Epithelial cell of prostate (primary cell): ENCODE results near the gene OSBPL1A.
A peak's percentile ranks its signal among the peaks of the same experiment; 100 is the strongest.
"Not testable (repeated sequence)": the region's sequence is repeated elsewhere in the genome, so short reads cannot be mapped to it uniquely, and the experiment has no call there.

Experiments used
- DNase-seq: peaks from one replicate; pipeline ENCODE4 v3.0.0-alpha.2; 2011; ENCODE audit warnings: low read depth, low spot score
- H3K27ac ChIP-seq: fragments of 450-650 bp; 2 replicates; pipeline ENCODE4 v1.5.1; 2017; ENCODE audit warnings: mild to moderate bottlenecking

The OSBPL1A gene

DNA sequence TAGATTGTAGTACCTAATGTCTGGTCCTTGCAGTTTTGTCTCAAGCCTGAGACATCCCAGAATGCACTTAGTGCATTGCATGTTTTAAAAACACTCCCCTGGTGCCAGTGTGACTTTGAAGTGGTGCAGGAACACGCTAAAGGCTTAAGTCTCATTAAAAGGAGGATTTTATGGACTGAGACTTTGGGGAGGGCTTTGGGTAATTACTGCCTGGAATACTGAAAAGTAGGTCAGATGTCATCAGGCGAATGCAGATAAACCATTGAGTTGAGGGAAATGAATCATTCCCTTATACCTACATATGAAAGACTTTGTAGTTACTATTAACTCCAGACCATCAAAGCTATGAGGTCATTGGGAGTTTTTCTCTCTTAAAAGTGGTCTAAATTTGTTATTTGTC is 3.0 kb upstream of the OSBPL1A start:
- no peak overlapping the region for H3K27ac ChIP-seq
- DNase-seq, result no peak

DNA sequence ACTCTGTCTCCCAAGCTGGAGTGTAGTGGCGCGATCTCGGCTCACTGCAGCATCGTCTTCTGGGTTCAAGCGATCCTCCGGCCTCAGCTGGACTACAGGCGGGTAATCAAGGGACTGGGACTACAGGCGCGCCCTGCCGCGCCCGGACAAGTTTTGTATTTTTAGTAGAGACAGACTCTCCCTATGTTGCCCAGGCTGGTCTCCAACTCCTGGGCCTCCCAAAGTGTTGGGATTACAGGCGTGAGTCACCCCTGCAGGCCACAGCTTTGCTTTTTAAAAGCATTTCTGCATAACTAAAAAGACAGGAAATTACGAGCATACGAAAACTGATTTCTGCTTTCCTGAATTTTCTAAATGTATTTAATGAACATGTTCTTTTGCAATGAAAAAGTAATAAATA is 916 bp upstream of the OSBPL1A start:
- H3K27ac ChIP-seq, result peak overlapping the region; percentile 37
- no peak for DNase-seq

DNA sequence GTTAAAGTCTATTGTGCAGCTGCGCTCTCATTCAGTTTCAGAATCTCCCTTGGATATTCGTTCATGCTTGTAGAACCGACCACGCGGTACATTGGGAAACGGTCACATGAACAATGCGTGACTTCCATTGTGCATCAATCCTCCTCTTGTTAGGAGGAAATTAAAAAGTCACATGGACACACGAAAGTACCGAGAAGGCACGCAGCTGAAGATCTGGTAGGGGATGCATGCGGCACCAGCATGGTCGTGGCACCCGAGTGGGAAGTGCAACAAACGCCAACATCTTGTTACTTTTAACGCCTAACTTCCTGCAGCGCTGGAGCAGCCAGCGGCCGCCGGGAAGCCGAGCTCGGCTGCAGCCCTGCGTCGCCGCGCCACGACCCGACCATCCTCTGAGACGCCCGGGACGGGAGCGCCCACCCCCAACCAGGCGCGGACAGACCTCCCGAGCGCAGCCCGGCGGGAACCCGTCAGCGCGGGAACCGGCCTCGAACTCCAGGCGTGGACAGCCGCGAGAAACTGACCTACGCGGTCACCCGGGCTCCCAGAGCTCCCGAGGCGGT is 412 bp downstream of the OSBPL1A start:
- H3K27ac ChIP-seq, result peak overlapping the region; percentile 37
- DNase-seq, result no peak

DNA sequence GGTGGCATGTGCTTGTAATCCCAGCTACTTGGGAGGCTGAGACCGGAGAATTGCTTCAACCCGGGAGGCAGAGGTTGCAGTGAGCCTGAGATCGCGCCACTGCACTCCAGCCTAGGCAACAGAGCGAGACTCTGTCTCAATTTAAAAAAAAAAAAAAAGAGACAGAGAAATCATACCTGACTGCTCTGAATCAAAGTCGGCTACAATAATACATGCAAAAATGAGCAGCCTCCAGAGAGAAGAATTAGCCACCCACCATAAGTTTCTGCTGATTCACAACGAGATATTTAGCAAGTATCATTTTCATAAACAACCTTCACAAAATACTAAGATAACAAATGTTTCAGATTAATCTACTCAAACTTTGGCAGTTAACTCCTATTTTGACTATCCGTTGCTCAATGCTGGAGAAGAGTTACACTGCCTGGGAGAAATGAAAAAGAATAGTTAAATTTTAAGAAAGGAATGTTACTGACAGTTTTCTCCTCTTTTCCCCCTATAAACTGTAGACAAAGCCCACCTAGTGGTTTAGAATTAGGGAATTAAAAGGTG is 1.5 kb downstream of the OSBPL1A start:
- DNase-seq, result no peak
- H3K27ac ChIP-seq, result no peak overlapping the region

DNA sequence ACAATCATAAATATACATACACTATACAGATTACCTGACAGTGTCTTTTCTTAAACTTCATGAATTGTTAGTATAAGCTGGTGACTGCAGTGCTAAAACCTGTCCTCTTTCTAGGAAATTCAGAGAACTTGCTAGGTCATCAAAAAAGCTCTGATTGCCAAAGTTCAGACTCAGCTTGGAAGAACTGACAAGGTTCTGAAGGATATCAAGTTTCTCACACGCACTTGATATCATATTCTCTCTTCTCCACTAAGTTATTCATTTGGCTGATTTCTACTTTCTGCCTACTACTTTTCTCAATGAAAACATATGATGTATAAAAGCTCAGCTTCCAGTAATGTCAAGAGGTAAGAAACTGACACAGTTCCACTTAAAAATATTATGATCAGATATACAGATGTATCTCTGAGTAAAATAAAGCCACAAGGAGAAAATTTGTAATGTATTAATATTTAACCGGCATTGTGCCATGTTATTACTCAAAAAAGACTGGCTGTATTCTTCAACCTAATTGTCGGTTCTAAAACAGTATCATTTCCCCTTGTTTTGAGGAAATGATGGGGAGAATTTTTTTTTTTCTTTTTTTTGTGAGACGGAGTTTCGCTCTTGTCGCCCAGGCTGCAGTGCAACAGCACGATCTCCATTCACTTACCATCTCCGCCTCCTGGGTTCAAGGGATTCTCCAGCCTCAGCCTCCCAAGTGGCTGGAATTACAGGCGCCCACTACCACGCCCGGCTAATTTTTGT is 2.4 kb downstream of the OSBPL1A start:
- DNase-seq, result no peak
- no peak overlapping the region for H3K27ac ChIP-seq

DNA sequence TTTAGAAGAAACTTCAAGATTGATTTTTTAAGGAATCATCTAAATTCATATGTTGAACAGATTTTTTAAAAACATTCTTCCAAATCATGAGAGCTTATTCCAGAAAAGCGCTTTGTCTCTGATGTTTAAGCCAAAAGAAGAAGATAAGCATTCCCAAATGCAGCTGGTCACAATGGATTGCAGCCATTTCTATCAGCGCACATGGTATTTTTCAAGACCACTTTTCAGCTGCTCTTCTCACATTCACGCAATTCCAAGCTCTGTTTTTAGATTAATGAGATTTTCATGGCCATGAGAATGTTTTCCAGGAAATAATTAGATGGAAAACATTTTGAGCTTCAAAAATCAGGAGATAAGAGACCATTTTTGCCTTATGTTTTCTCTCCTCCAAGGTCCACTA is 8.7 kb downstream of the OSBPL1A start:
- H3K27ac ChIP-seq, result no peak overlapping the region
- no peak for DNase-seq

DNA sequence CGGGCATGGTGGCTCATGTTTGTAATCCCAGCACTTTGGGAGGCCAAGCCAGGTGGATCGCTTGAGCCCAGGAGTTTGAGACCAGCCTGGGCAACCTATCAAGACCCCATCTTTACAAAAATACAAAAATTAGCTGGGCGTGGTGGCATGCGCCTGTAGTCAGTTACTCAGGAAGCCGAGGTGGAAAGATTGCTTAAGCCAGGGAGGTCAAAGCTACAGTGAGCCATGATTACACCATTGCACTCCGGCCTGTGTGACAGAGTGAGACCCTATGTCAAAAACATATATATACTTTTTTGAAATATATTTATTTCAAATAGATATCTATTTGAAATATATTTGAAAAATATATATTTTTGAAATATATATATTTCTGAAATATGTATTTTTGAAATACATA is 10.9 kb downstream of the OSBPL1A start:
- no peak for DNase-seq
- no peak overlapping the region for H3K27ac ChIP-seq

DNA sequence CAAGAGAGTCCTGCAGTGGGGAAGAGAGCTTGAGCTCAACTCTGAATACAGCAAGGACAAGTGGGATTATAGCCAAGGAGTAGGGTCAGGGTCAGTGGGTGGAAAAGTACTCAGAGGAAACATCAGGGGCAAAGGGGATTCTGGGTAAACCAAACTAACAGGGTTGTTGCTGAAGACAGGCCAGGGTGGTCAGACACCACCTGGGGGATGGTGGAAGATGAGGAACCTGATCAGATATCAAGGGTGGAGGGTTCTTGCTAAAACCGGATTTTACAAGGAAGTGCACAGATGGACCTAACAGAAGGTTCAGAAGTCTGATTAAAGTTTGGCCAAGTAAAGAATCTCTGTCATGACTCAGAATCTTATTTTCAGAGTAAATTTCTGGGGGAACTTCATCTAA is 16.5 kb downstream of the OSBPL1A start:
- H3K27ac ChIP-seq, result no peak overlapping the region
- no peak for DNase-seq

DNA sequence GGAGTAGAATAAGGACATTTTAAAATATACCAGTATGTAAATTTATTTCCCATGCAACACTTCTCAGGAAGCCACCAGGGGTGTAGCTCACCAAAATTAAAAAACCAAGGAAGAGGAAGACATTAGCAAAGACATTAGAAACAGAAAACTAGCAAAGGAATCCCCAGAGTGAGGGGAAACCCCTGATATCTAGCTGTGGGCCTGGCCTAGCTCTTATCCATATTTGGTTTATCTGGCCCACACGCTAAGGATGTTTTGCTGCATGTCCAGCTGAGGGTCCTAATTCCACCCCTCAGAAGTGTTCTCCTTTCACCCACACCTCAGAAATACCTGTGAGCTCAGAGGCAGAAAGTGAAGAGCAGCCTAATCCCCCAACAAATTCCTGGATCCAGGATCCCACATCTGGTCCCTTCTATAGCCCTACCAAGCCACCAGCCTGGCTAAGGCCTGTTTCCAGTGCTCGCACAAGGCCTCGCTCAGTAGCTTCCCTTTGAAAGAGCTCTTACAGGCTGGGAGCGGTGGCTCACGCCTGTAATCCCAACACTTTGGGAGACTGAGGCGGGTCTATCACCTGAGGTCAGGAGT is 17.4 kb downstream of the OSBPL1A start:
- DNase-seq, result no peak
- no peak overlapping the region for H3K27ac ChIP-seq

DNA sequence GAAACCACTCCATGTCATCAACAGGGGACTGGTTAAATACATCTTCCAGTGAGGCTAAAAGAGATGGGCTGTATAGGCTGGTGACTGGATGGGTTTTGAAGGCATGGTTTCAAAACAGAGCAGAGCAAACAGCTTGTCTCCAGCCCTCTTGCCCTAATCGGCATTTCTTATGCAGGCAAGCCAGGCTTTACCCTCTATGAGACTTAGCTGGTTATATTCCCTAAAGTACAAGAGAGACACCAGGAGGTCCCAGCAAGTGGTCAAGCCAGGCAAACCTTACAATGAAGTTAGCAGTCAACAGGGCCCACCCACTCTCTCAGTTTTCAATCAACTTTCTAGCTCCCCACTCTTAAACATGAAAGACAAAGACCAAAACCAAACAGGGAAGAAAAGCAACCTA is 19.0 kb downstream of the OSBPL1A start:
- no peak overlapping the region for H3K27ac ChIP-seq
- no peak for DNase-seq

DNA sequence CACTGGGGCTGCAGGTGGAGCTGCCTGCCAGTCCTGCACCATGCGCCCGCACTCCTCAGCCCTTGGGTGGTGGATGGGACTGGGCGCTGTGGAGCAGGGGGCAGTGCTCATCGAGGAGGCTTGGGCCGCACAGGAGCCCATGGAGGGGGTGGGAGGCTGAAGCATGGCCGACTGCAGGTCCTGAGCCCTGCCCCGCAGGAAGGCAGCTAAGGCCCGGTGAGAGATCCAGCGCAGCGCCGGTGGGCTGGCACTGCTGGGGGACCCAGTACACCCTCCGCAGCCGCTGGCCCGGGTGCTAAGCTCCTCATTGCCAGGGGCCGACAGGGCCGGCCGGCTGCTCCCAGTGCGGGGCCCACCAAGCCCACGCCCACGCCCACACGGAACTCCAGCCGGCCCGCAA is 21.1 kb downstream of the OSBPL1A start:
- H3K27ac ChIP-seq, DNase-seq: not testable (repeated sequence)

DNA sequence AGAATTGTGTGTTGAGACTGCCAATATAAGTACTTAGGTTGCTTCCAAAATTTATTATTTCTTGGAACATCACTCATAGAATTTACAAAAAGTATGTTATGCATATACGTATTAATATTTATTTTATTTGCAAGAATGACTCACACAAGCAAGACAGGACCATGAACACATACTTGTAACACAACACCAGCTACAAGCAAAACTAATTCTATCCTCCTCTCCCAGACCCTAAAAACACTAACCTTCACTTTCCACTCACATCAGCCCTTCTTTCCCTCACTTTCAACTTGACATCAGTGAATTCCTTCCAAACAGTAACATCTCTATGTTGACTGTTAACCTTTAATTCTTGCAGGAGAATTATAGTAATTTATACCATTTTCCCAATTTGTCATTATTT is 24.3 kb downstream of the OSBPL1A start:
- no peak for DNase-seq
- no peak overlapping the region for H3K27ac ChIP-seq

DNA sequence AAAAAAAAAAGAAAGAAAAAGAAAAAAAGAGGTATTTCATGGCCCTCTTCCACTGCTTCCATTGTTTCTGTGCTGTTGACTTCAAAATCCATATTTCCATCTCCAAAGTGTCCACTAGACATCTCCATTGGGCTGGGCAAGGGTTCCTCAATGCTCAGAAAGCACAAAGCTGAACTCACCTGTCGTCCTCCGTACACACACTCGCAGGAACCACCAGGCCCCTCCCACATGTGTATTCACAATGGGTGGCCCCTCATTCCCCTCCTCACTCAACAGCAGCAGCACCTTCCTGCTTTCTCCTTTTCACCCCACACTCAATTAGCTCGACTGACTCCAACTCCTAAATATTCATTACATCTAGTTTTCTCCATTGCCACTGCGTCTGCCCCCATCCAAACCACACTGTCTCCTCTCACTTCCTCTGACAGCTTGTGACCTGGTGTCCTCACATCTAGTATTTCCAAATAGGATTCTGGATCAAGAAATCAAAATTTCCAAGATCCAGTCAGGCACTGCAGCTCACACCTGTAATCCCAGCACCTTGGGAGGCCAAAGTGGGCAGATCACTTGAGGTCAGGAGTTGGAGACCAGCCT is 25.2 kb downstream of the OSBPL1A start:
- no peak overlapping the region for H3K27ac ChIP-seq
- DNase-seq, result no peak

DNA sequence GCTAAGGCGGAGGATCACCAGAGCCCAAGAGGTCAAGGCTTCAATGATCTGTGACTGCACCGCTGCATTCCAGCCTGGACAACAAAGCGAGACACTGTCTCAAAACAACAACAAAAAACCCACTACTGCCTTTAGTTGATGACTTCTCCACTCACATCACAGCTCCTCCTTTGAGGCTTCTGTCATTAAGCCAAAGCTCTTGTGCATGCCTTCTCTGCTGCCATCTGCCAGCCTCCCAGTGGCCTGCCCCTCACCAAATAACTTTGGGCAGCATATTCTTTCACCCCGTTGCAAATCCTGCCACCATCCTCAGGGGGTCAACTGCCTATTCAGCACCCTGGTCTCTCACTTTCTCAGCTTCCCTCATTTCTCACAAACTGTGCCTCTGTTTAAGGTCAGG is 27.5 kb downstream of the OSBPL1A start:
- DNase-seq, result no peak
- H3K27ac ChIP-seq, result no peak overlapping the region

DNA sequence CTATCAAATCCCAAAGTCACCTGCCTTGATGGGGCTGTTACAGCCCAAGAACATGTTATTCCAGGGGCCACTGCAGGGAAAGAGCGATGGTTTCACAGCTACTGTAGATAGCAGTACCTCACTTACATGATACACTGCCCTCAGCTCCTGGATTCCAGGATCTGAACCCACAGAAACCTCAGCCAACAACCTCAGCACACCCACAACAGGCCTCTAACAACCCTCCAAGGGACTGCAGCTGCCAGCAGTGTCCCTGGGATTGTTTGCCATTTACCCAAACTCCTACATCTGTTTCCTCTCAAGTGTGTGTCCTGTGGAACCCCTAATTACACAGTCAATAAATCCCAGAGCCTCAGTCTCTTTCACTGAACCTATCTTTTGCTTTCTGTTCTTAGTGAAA is 28.2 kb downstream of the OSBPL1A start:
- H3K27ac ChIP-seq, result peak overlapping the region; percentile 56
- no peak for DNase-seq

DNA sequence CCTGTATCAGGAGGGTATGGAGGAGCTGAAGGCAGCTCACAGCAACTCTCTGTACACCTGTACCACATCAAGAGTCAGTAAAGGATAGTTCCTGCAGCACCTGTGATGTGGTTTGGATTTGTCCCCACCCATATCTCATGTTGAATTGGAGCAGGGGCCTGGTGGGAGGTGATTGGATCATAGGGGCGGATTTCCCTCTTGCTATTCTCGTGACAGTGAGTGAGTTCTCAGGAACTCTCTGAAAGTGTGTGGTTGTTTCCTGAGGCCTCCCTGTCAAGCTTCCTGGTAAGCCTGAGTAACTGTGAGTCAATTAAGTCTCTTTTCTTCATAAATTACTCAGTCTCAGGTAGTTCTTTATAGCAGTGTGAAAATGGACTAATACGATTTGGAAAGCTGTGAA is 28.9 kb downstream of the OSBPL1A start:
- peak; percentile 40 for DNase-seq
- peak overlapping the region; percentile 56 for H3K27ac ChIP-seq

DNA sequence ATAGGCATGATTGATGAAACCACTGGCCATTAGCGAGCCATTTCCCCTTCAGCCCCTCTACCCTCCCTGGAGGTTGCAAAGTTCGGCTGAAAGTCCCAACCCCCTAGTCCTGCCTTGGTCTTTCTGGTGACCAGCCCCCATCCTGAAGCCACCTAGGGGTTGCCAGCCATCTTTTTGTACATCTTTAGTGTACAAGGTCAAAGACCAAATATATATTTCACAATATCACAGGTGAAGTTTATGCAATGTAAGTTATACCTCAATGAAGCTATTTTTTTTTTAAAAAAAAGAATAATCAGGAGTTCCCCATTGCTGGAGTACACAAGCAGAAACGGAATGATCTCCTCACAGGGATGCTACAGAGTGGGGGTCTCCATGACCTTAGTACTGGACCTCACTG is 31.3 kb downstream of the OSBPL1A start:
- no peak overlapping the region for H3K27ac ChIP-seq
- DNase-seq, result no peak

DNA sequence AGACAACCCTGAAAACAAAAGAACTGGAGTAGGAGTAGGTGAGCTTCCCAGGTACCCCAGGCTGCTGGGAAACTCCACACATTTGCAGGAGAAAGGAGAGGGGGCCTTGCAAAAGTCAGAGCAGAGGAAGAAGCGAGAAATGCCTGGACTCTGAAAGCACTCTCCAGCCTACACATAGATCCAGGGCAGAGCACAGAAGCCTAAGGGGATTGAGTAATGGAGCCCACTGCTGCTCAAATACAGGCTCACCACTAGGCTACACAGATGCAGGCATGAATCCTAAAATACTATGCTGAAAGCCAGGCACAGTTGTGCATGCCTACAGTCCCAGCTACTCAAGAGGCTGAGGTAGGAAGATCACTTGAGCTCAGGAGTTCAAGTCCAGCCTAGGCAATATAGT is 33.4 kb downstream of the OSBPL1A start:
- H3K27ac ChIP-seq, result no peak overlapping the region
- no peak for DNase-seq

DNA sequence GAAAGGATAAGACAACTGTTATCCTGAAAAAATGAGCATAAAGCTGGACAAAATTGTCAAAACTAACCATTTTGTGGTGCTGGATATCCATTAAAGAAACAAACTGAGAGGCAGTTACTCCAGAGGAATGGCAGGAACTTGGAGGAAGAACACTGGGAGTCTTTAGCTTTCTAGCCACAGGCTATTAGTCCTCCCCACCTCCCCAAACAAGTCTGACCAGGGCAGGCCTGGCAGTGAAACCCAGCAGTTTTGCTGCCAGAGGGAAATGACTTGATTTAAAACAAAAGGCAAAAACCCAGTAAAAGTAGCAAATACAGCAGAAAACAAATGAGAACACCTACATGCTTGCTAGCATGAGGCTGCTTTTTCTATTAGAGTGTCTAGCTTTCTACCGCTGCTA is 34.9 kb downstream of the OSBPL1A start:
- no peak overlapping the region for H3K27ac ChIP-seq
- DNase-seq, result peak; percentile 24

DNA sequence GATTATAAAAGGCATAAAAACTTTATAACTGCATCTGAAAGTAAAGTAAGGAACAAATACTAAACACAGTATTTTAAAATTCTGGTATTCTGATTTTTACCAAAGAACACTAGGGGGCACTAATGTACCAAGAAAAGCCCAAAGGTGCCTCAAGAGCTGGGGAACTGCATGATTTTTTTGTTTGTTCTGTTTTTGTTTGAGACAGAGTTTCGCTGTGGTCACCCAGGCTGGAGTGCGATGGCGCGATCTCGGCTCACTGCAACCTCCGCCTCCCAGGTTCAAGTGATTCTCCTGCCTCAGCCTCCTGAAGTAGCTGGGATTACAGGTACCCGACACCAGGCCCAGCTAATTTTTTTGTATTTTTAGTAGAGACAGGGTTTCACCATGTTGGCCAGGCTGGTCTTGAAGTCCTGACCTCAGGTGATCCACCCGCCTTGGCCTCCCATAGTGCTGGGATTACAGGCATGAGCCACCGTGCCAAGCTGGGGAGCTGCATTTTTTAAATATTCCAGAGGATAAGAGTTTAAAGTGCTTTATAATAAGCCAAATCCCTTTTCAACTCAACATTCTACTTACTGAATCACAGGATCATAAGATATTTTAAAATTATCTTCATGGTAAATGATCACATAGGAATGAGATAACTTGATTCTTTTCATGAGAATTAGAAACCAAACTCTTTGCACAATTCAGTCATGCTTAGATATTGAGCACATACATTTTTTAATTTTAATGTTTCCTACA is 37.7 kb downstream of the OSBPL1A start:
- DNase-seq, H3K27ac ChIP-seq: not testable (repeated sequence)

DNA sequence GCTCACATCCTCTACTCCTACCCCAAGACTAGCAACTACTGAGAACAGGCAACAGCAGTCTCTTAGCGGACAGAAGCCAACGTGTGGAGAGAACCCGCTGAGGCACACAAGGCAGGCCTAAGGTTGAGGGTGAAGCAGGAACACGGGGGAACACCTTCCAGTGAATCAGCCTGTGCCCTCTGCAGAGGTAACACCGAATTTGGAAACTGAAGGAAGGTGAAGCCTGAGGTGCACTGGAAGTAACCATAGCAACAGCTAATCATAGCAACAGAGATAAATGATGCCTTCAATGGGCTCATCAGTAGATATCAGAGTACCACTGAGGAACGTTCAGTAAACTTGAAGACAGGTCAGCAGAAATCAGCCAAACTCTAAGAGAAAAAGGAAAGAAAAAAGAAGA is 43.3 kb downstream of the OSBPL1A start:
- no peak for DNase-seq
- H3K27ac ChIP-seq, result no peak overlapping the region
